Middle frontal gyrus (tissue), 1 donor: ENCODE data around the gene CCR5AS.
"Not testable (repeated sequence)": the region's sequence is repeated elsewhere in the genome, so short reads cannot be mapped to it uniquely, and the experiment has no call there.

ENCODE experiments used
- DNase-seq: peaks from one replicate; pipeline ENCODE4 v3.0.0-alpha.2; 2015; ENCODE audit warnings: low spot score; ENCODE audit errors: extremely low spot score

The CCR5AS gene

GRCh38 chr3:46356909-46357308 is 50.0 kb downstream of the CCR5AS start:
- DNase-seq: no peak

GRCh38 chr3:46356276-46356675 is 50.6 kb downstream of the CCR5AS start:
- no peak for DNase-seq

GRCh38 chr3:46354984-46355383 is 51.9 kb downstream of the CCR5AS start:
- DNase-seq: no peak

- DNase-seq: no peak
Measured at GRCh38 chr3:46354478-46354877, 52.4 kb downstream of the CCR5AS start.

GRCh38 chr3:46353647-46354410 is 53.0 kb downstream of the CCR5AS start, which contains the start of gene CCR2:
CCR2 (plus strand) TSS chr3:46354111; CDS start chr3:46357528, 3,417 bp downstream.
- DNase-seq: no peak

GRCh38 chr3:46353090-46353489 is 53.8 kb downstream of the CCR5AS start:
- DNase-seq: no peak

- DNase-seq: no peak
Measured at GRCh38 chr3:46351646-46352045, 55.2 kb downstream of the CCR5AS start.

- DNase-seq: no peak
Measured at GRCh38 chr3:46350262-46350565, 56.7 kb downstream of the CCR5AS start.

GRCh38 chr3:46349484-46350261 is 57.2 kb downstream of the CCR5AS start:
- no peak for DNase-seq

GRCh38 chr3:46348823-46349482 is 57.9 kb downstream of the CCR5AS start:
- DNase-seq: no peak

GRCh38 chr3:46344476-46344875 is 62.4 kb downstream of the CCR5AS start:
- no peak for DNase-seq

- no peak for DNase-seq
Measured at GRCh38 chr3:46338840-46339239, 68.0 kb downstream of the CCR5AS start.

- no peak for DNase-seq
Measured at GRCh38 chr3:46337911-46338310, 69.0 kb downstream of the CCR5AS start.

- no peak for DNase-seq
Measured at GRCh38 chr3:46335541-46335940, 71.3 kb downstream of the CCR5AS start.

- DNase-seq: no peak
Measured at GRCh38 chr3:46334741-46335478, 72.0 kb downstream of the CCR5AS start.

- DNase-seq: not testable (repeated sequence)
Measured at GRCh38 chr3:46330676-46331075, 76.2 kb downstream of the CCR5AS start.

- DNase-seq: no peak
Measured at GRCh38 chr3:46325645-46326300, 81.1 kb downstream of the CCR5AS start.

- DNase-seq: no peak
Measured at GRCh38 chr3:46324036-46324435, 82.8 kb downstream of the CCR5AS start.

- no peak for DNase-seq
Measured at GRCh38 chr3:46321461-46322104, 85.3 kb downstream of the CCR5AS start.

GRCh38 chr3:46318207-46318927 is 88.5 kb downstream of the CCR5AS start:
- DNase-seq: no peak
